ENCODE measurements around the gene QSOX2. TPM values are rescaled to one million over a fixed set of nuclear protein-coding genes. Genes with fewer than 3 reads are reported as not detected.
"Not testable (repeated sequence)": the region's sequence is repeated elsewhere in the genome, so short reads cannot be mapped to it uniquely, and the experiment has no call there.

QSOX2 gene
- total RNA-seq, 1 donor from 2014 or later: 16.8 TPM

DNA sequence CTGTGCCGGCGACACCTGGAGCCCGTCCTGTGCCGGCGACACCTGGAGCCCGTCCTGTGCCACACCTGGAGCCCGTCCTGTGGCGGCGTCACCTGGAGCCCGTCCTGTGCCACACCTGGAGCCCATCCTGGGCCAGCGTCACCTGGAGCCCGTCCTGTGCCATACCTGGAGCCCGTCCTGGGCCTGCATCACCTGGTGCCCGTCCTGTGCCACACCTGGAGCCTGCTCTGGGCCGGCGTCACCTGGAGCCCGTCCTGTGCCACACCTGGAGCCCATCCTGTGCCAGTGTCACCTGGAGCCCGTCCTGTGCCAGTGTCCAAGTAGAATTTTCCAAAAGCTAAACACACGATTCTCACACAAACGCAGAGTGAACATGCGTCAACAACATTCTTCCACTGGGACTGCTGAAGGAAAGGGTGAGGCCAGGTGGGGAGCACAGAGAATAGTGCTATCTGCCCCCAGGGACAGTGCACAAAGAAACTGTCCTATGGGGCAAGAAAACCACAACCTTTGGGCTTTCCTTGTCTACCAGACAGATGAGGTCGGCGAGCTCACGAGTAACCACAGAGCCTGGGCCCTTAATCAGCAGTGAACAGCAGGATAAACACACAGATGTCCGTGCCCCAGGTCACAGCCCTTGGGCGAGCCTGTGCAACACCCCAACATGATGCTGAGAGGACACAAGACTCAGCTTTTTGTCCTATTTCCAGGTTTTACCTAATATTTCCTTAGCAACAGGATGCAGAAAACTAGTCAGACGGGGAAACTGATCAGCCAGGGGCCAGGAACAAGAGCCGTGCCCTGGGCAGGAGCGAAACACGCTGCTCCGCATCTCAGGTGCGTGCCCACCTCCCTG, 7.9 kb downstream of the QSOX2 start:
- TF ChIP-seq, protein P1, sequence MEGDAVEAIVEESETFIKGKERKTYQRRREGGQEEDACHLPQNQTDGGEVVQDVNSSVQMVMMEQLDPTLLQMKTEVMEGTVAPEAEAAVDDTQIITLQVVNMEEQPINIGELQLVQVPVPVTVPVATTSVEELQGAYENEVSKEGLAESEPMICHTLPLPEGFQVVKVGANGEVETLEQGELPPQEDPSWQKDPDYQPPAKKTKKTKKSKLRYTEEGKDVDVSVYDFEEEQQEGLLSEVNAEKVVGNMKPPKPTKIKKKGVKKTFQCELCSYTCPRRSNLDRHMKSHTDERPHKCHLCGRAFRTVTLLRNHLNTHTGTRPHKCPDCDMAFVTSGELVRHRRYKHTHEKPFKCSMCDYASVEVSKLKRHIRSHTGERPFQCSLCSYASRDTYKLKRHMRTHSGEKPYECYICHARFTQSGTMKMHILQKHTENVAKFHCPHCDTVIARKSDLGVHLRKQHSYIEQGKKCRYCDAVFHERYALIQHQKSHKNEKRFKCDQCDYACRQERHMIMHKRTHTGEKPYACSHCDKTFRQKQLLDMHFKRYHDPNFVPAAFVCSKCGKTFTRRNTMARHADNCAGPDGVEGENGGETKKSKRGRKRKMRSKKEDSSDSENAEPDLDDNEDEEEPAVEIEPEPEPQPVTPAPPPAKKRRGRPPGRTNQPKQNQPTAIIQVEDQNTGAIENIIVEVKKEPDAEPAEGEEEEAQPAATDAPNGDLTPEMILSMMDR (IDR thresholded peaks at IDR 0.05; ENCODE audit: unreplicated experiment): no peak
- Mint-ChIP-seq H3K4me1 (no peaks in the 10 kb centered on the region), H3K27ac (no peak overlapping the region), H3K36me3 (peaks cover 6% of the 10 kb centered on the region), H3K9me3 (no peaks in the 10 kb centered on the region), H3K27me3 (ENCODE audit: low read depth) (no peaks in the 10 kb centered on the region), H3K4me3 (no peak overlapping the region)
- no peak for DNase-seq (ENCODE audit: low spot score in 2 of 2, unreplicated experiment in 2 of 2)

DNA sequence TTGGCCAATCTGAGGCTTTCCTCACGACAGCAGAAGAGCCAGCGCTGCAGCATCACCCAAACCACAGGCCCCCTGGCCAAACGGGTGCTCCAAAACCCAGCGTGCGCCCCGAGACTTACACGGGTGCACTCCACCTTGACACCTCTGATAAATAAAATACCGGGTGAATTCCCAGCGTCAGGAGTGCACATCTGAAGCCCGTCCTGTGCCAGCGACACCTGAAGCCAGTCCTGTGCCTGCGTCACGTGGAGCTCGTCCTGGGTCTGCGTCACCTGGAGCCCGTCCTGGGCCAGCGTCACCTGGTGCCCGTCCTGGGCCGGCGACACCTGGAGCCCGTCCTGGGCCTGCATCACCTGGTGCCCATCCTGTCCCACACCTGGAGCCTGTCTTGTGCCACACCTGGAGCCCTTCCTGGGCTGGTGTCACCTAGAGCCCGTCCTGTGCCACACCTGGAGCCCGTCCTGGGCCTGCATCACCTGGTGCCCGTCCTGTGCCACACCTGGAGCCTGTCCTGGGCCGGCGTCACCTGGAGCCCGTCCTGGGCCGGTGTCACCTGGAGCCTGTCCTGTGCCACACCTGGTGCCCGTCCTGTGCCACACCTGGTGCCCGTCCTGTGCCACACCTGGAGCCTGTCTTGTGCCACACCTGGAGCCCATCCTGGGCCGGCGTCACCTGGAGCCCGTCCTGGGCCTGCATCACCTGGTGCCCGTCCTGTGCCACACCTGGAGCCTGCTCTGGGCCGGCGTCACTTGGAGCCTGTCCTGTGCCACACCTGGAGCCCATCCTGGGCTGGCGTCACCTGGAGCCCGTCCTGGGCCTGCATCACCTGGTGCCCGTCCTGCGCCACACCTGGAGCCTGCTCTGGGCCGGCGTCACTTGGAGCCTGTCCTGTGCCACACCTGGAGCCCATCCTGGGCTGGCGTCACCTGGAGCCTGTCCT, 8.9 kb downstream of the QSOX2 start:
- not testable (repeated sequence) for H3K9me3 Mint-ChIP-seq; H3K4me1 Mint-ChIP-seq; H3K27me3 Mint-ChIP-seq (ENCODE audit: low read depth); H3K4me3 Mint-ChIP-seq; DNase-seq (ENCODE audit: low spot score in 2 of 2, unreplicated experiment in 2 of 2); H3K27ac Mint-ChIP-seq; H3K36me3 Mint-ChIP-seq

DNA sequence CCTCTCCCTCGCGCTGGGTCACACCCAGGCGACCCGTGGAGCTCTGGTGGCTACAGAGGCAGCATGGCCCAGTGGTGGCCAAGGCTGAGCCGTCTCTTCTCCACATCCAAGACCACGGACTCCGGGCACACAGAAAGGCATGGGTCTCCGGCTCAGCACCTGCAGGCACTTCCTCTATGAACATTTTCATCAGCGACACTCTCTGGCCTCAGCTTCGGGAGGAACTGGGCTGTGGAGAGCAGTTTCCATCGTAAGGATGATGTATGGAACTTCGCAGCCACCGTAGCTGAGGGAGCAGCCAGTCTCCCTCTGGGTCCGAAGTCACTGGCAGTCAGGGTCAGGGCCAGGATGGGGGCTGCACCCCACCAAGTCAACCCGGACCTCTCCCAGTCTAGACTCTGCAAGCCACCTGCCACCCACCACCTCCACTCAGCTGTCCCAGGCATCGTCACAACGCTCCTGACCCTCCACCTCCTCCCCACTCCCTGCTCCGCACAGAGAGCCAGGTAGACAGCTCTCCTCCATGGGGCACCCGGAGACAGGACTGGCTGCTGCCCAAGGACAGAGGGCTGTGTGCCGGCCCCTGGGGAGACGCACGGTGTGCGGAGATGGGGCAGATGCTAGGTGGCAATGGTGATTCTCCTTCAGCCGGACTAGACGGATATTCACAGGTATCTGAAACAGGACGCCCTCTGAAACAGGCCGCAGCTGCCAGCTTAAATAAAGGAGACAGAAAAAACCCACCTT, 9.7 kb downstream of the QSOX2 start:
- Mint-ChIP-seq H3K27ac (no peak overlapping the region), H3K36me3 (peaks cover 6% of the 10 kb centered on the region), H3K4me1 (no peaks in the 10 kb centered on the region)

DNA sequence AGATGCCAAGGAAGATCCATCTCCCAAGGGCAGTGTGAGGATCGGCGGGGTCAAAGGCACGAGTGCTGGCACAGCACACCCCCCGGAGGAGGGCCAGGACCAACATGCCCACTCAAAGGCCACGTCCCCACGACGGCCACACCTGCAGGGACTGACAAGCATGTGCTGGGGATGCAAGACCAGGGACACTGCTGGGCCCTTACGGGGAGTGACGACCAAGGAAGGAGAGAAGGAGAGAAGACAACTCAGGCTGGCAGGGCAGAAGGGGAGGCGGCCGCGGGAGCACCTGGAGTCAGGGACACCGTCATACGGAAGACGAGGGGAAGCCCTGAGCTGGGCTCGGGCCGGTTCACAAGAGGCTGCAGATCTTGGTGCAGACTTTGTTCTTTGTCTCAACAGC, 10.4 kb downstream of the QSOX2 start:
- no peak for DNase-seq (ENCODE audit: low spot score in 2 of 2, unreplicated experiment in 2 of 2)
- Mint-ChIP-seq H3K4me1 (no peaks in the 10 kb centered on the region), H3K27me3 (ENCODE audit: low read depth) (no peaks in the 10 kb centered on the region), H3K27ac (no peak overlapping the region), H3K4me3 (no peak overlapping the region), H3K9me3 (no peaks in the 10 kb centered on the region), H3K36me3 (peaks cover 6% of the 10 kb centered on the region)
- TF ChIP-seq, protein P1 (IDR thresholded peaks at IDR 0.05; ENCODE audit: unreplicated experiment): no peak

More for the DNA sequence above, 9.7 kb downstream of the QSOX2 start:
- H3K27me3 Mint-ChIP-seq (ENCODE audit: low read depth): no peaks in the 10 kb centered on the region
- H3K9me3 Mint-ChIP-seq: no peaks in the 10 kb centered on the region
- TF ChIP-seq, protein P1 (IDR thresholded peaks at IDR 0.05; ENCODE audit: unreplicated experiment): no peak
- H3K4me3 Mint-ChIP-seq: no peak overlapping the region
- DNase-seq (ENCODE audit: low spot score in 2 of 2, unreplicated experiment in 2 of 2): no peak

DNA sequence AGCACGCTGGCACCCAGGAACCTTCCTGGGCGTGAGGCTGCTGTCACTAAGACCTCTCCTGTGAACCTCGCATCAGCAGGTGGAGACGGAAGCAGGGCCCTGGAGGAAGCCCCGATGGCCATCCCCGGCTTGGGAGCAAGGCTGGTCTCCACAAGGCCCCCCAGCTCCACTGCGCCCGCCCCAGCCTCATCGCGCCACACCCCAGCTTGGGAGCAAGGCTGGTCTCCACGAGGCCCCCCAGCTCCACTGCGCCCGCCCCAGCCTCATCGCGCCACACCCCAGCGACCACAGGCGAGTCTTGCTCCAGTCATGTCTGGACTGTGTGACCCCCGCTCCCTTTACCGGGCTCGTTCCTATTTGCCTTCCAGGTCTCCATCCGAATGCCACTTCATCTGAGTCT, 11.0 kb downstream of the QSOX2 start:
- Mint-ChIP-seq H3K36me3 (peaks cover 6% of the 10 kb centered on the region), H3K27me3 (ENCODE audit: low read depth) (no peaks in the 10 kb centered on the region), H3K4me3 (no peak overlapping the region), H3K27ac (no peak overlapping the region), H3K4me1 (no peaks in the 10 kb centered on the region), H3K9me3 (no peaks in the 10 kb centered on the region)
- DNase-seq (ENCODE audit: low spot score in 2 of 2, unreplicated experiment in 2 of 2): no peak
- TF ChIP-seq, protein P1 (IDR thresholded peaks at IDR 0.05; ENCODE audit: unreplicated experiment): no peak

Measured in mesothelial cell of epicardium (in vitro differentiated cells).